ENCODE measurements around the gene DDTL. TPM values are rescaled to one million over a fixed set of nuclear protein-coding genes. Genes with fewer than 3 reads are reported as not detected.
A peak's percentile ranks its signal among the peaks of the same experiment; 100 is the strongest.
"Not testable (repeated sequence)": the region's sequence is repeated elsewhere in the genome, so short reads cannot be mapped to it uniquely, and the experiment has no call there.

The DDTL gene
- total RNA-seq, 1 donor from 2014 or later, result 1.5 TPM

DNA sequence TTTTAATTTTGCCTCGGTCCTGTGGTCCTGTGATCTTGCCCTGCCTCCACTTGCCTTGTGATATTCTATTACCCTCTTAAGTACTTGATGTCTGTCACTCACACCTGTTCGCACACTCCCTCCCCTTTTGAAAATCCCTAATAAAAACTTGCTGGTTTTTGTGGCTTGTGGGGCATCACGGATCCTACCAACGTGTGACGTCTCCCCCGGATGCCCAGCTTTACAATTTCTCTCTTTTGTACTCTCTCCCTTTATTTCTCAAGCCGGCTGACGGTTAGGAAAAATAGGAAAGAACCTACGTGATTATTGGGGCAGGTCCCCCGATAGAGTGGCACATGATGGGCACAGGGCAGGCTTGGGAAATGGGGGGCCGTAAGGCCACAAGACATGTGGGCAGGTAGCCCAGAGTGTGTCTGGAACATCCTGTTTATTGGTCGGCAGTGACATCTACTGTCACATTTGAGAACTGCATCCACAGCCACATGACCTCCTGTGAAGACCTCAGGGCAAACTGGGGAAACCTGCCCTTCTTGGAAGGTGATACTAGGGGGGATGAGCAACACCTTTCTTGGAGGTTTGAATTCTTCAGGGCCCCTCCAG is 10.3 kb upstream of the DDTL start:
- H3K4me3 ChIP-seq; H3K27me3 ChIP-seq (ENCODE audit: low read depth); H3K9me3 ChIP-seq (replicated peaks); H3K27ac ChIP-seq (replicated peaks); intact Hi-C loops (cut with micrococcal nuclease); H3K36me3 ChIP-seq; H3K4me1 ChIP-seq: not testable (repeated sequence)
- peak; percentile 43 for DNase-seq
- peak; percentile 86 for TF ChIP-seq CTCF (IDR thresholded peaks at IDR 0.05; ENCODE audit: borderline replicate concordance)

DNA sequence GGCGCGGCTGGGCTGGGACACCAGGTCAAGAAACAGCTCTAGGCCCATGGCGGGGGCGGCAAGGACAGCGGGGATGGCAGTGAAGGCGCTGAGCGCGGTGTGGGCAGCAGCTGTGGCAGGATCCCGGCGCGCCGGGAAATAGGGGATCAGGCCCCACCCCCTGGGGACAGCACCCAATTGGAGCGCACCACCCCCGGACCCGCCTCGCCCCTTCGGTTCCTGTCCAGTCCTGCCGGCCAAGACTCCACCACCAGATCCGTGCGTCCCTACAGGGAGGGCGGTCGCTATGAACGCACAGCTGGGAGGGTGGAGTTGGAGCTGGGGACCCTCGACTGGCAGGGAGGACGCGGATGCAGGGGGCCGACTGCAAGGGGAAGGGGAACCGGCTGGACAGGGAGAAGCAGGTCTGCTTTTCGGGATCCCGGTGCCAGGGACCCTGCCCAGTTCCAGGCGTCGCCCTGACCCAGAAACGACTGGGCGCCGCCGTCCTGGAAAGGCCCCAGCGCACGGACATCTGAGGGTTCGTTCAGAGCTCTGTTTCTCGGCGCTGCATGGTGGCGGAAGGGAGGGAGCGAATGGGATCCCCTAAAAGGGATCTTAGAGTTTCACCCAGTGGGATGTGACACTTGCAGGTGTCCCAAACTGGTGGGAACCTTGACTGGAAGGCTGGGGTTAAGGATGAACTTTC is 5.5 kb upstream of the DDTL start, which contains the start of gene GSTT2B:
Gene GSTT2B, minus strand, starts transcription at position 112 of the 688 bp plus-strand sequence. Its CDS starts 64 bp downstream, at position 48.
- DNase-seq; H3K4me3 ChIP-seq; H3K27ac ChIP-seq (replicated peaks); H3K27me3 ChIP-seq (ENCODE audit: low read depth); intact Hi-C loops (cut with micrococcal nuclease); H3K9me3 ChIP-seq (replicated peaks); H3K36me3 ChIP-seq; H3K4me1 ChIP-seq: not testable (repeated sequence)

- peaks cover 21% of the 10 kb centered on the region for H3K36me3 ChIP-seq
- not testable (repeated sequence) for H3K9me3 ChIP-seq (replicated peaks); H3K27ac ChIP-seq (replicated peaks); H3K4me3 ChIP-seq; DNase-seq; H3K27me3 ChIP-seq (ENCODE audit: low read depth)
- peaks cover 16% of the 10 kb centered on the region for H3K4me1 ChIP-seq
- intact Hi-C loops (cut with micrococcal nuclease), result loop anchor here (5.0 kb wide), 1 partner anchor 39 kb away; no protein-coding TSS in a partner anchor
Measured at GRCh38 chr22:23966094-23966493, 594 bp upstream of the DDTL start.

- DNase-seq, result no peak
- Histone ChIP-seq H3K36me3 (peaks cover 25% of the 10 kb centered on the region), H3K27me3 (ENCODE audit: low read depth) (no peaks in the 10 kb centered on the region), H3K27ac (replicated peaks) (no peak overlapping the region), H3K9me3 (replicated peaks) (no peaks in the 10 kb centered on the region), H3K4me3 (no peak overlapping the region), H3K4me1 (peaks cover 24% of the 10 kb centered on the region)
- intact Hi-C loops (cut with micrococcal nuclease), result loop anchor here (5.0 kb wide), 1 partner anchor 42 kb away; no protein-coding TSS in a partner anchor
- TF ChIP-seq CTCF (IDR thresholded peaks at IDR 0.05; ENCODE audit: borderline replicate concordance), result no peak
Measured at GRCh38 chr22:23969071-23969470, 2.4 kb downstream of the DDTL start.

DNA sequence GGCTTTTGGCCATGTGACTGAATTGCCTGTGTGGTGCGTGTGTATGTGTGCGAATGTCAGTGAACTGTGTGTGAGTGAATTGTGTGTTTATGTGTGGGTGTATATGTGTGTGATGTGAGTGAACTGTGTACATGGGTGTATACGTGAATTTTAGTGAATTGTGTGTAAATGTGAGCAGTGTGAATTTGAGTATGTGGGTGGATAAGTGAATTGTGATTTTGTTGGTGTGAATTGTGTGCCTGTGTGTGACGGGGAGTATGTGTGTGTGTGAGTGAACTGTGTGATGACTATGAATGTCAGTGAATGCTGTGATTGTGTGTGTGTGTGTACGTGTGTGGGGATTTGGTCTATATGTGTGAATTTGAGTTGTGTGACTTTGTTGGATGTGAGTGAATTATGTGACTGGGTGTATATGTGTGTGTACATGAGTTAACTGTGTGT is 3.5 kb downstream of the DDTL start:
- no peak overlapping the region for H3K27ac ChIP-seq (replicated peaks)
- peaks cover 24% of the 10 kb centered on the region for H3K4me1 ChIP-seq
- H3K27me3 ChIP-seq (ENCODE audit: low read depth), result no peaks in the 10 kb centered on the region
- no peak for TF ChIP-seq CTCF (IDR thresholded peaks at IDR 0.05; ENCODE audit: borderline replicate concordance)
- intact Hi-C loops (cut with micrococcal nuclease), result no loop called here
- DNase-seq, result no peak
- peaks cover 25% of the 10 kb centered on the region for H3K36me3 ChIP-seq
- H3K4me3 ChIP-seq, result no peak overlapping the region
- no peaks in the 10 kb centered on the region for H3K9me3 ChIP-seq (replicated peaks)

GRCh38 chr22:23970816-23971486 is 4.3 kb downstream of the DDTL start:
- intact Hi-C loops (cut with micrococcal nuclease), result no loop called here
- no peaks in the 10 kb centered on the region for H3K27me3 ChIP-seq (ENCODE audit: low read depth)
- TF ChIP-seq CTCF (IDR thresholded peaks at IDR 0.05; ENCODE audit: borderline replicate concordance), result no peak
- H3K36me3 ChIP-seq, result peaks cover 25% of the 10 kb centered on the region
- peaks cover 24% of the 10 kb centered on the region for H3K4me1 ChIP-seq
- no peak overlapping the region for H3K27ac ChIP-seq (replicated peaks)
- no peaks in the 10 kb centered on the region for H3K9me3 ChIP-seq (replicated peaks)
- DNase-seq, result no peak
- H3K4me3 ChIP-seq, result no peak overlapping the region

GRCh38 chr22:23971927-23972326 is 5.2 kb downstream of the DDTL start:
- H3K9me3 ChIP-seq (replicated peaks); DNase-seq; H3K27me3 ChIP-seq (ENCODE audit: low read depth); intact Hi-C loops (cut with micrococcal nuclease); H3K27ac ChIP-seq (replicated peaks); H3K4me3 ChIP-seq: not testable (repeated sequence)
- H3K4me1 ChIP-seq, result peaks cover 24% of the 10 kb centered on the region
- H3K36me3 ChIP-seq, result peaks cover 25% of the 10 kb centered on the region

- Histone ChIP-seq H3K4me3 (peak within 1 kb of the TSS; percentile 30), H3K27ac (replicated peaks) (peak within 1 kb of the TSS; percentile 55), H3K36me3 (peaks cover 21% of the 10 kb centered on the region), H3K4me1 (peaks cover 21% of the 10 kb centered on the region)
- H3K27me3 ChIP-seq (ENCODE audit: low read depth); intact Hi-C loops (cut with micrococcal nuclease); DNase-seq; H3K9me3 ChIP-seq (replicated peaks): not testable (repeated sequence)
Measured at GRCh38 chr22:23974345-23974744, 7.7 kb downstream of the DDTL start, which contains the start of gene DDT. TSS of gene DDT (minus strand) at chr22:23974441. CDS start at chr22:23974414, 27 bp downstream.

- H3K27me3 ChIP-seq (ENCODE audit: low read depth); DNase-seq; intact Hi-C loops (cut with micrococcal nuclease); H3K9me3 ChIP-seq (replicated peaks): not testable (repeated sequence)
- peaks cover 16% of the 10 kb centered on the region for H3K36me3 ChIP-seq
- H3K4me3 ChIP-seq, result peak overlapping the region; percentile 30
- H3K4me1 ChIP-seq, result peaks cover 15% of the 10 kb centered on the region
- H3K27ac ChIP-seq (replicated peaks), result peak overlapping the region; percentile 55
Measured at GRCh38 chr22:23974836-23975352, 8.2 kb downstream of the DDTL start.

Data from left ventricle myocardium inferior (tissue), 1 donor.